ENCODE results near the gene PTP4A2.

DNA sequence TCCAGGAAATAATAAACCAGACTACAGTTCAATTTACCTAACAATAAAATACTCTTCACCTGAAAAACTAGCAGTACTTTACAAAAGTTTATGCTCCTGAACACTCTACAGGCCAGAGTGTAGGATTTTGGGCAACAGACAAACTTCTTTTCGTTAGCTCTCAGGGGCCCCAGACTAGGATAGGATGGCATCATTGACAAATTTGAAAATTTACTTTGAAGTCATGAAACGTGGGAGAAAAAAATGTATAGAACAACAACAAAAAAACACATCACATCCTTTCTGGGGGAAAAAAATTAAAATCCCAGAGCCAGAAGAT is 1.2 kb downstream of the PTP4A2 start:
- TF ChIP-seq, protein P1, sequence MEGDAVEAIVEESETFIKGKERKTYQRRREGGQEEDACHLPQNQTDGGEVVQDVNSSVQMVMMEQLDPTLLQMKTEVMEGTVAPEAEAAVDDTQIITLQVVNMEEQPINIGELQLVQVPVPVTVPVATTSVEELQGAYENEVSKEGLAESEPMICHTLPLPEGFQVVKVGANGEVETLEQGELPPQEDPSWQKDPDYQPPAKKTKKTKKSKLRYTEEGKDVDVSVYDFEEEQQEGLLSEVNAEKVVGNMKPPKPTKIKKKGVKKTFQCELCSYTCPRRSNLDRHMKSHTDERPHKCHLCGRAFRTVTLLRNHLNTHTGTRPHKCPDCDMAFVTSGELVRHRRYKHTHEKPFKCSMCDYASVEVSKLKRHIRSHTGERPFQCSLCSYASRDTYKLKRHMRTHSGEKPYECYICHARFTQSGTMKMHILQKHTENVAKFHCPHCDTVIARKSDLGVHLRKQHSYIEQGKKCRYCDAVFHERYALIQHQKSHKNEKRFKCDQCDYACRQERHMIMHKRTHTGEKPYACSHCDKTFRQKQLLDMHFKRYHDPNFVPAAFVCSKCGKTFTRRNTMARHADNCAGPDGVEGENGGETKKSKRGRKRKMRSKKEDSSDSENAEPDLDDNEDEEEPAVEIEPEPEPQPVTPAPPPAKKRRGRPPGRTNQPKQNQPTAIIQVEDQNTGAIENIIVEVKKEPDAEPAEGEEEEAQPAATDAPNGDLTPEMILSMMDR (IDR thresholded peaks at IDR 0.05) = no peak
- TF ChIP-seq POLR2A (IDR thresholded peaks at IDR 0.05) = no peak

Measured in lower leg skin (tissue), 3 donors.